Fibroblast of the aortic adventitia (primary cell): ENCODE data around the gene LSM8. TPM values are rescaled to one million over a fixed set of nuclear protein-coding genes. Genes with fewer than 3 reads are reported as not detected.

ENCODE experiments used
- total RNA-seq: library from RNA; depleted of rRNA; stranded (reverse); fragments of >200 nt; gene quantifications from 2 replicates; pipeline ENCODE4 v1.2.3, GENCODE V29; 2012; ENCODE audit warnings: low replicate concordance

LSM8 gene
- total RNA-seq, 1 donor = 49.3 TPM

Other genes starting within 250 kb of the LSM8 start
- gene ANKRD7, start 40.5 kb downstream of the LSM8 start, total RNA-seq = 1.4 and 3.9 TPM in 2 replicates